Uterus (tissue), 4 donors: Measurements from ENCODE around the gene NHSL1. TPM values are rescaled to one million over a fixed set of nuclear protein-coding genes. Genes with fewer than 3 reads are reported as not detected.

Source experiments
- DNase-seq, 2 donors: peaks; one replicate each; pipeline ENCODE4 v3.0.0-alpha.2; 2019 to 2020
- H3K27ac ChIP-seq, 2 donors: fragments of 200-600 bp; sonication (generic); 1 replicate in 1 of 2; 2 replicates in 1 of 2; pipeline ENCODE4 v1.5.1; 2016 to 2018
- H3K27me3 ChIP-seq, 2 donors: fragments of 200-600 bp; sonication (generic); one replicate each; pipeline ENCODE4 v1.5.1; 2018 to 2019; ENCODE audit warnings: control low read depth in 1 of 2
- H3K36me3 ChIP-seq, 2 donors: fragments of 200-600 bp; sonication (generic); one replicate each; pipeline ENCODE4 v1.5.1; 2019; ENCODE audit warnings: control low read depth in 1 of 2
- H3K4me1 ChIP-seq, 2 donors: fragments of 200-600 bp; sonication (generic); one replicate each; pipeline ENCODE4 v1.5.1; 2018 to 2019; ENCODE audit warnings: control low read depth in 1 of 2
- H3K4me3 ChIP-seq, 2 donors: fragments of 200-600 bp; sonication (generic); 1 replicate in 1 of 2; 2 replicates in 1 of 2; pipeline ENCODE4 v1.5.1; 2018 to 2019; ENCODE audit warnings: mild to moderate bottlenecking in 1 of 2
- H3K9me3 ChIP-seq, 2 donors: fragments of 200-600 bp; sonication (generic); one replicate each; pipeline ENCODE4 v1.5.1; 2019; ENCODE audit warnings: control low read depth in 1 of 2
- CTCF ChIP-seq, 4 experiments: fragments of 200-600 bp in 2 of 4; fragments of 450-650 bp in 2 of 4; sonication (generic) in 2 of 4; IDR thresholded peaks; one replicate each; pipeline ENCODE4 v1.5.1; 2016 to 2019; ENCODE audit warnings: antibody characterized with exemption in 4 of 4, mild to moderate bottlenecking in 2 of 4, moderate library complexity in 1 of 4
- POLR2A ChIP-seq, 2 donors: fragments of 450-650 bp; IDR thresholded peaks; one replicate each; pipeline ENCODE4 v1.6.1; 2016; ENCODE audit warnings: antibody characterized with exemption in 2 of 2, mild to moderate bottlenecking in 1 of 2, moderate library complexity in 1 of 2
- intact Hi-C: fragments of 100-400 bp; cut with DNase I; formaldehyde crosslinking; loops from one replicate; pipeline ENCODE4 v1.15.1; 2023; ENCODE audit warnings: low total_unique reads
- total RNA-seq, 4 donors: library from RNA; depleted of rRNA in 3 of 4; stranded (reverse); fragments of >200 nt in 3 of 4; gene quantifications; one replicate each; pipeline versions ENCODE4 v1.1.0 to v1.2.4, GENCODE V29; 2014 to 2023
- donor health status: DM: yes; HTN: yes; CAD: no.

NHSL1 gene
- total RNA-seq, 4 donors from 2014 or later: 2.8 to 30.9 (median 7.9) TPM

GRCh38 chr6:138456401-138456790 lies 42.9 kb downstream of the NHSL1 start:
- Histone ChIP-seq H3K27me3 (no peaks in the 10 kb centered on the region), H3K9me3 (no peaks in the 10 kb centered on the region), H3K4me1 (no peaks in the 10 kb centered on the region), H3K4me3 (no peak overlapping the region), H3K27ac (no peak overlapping the region), H3K36me3 (no peaks in the 10 kb centered on the region)
- intact Hi-C loops: no loop called here
- no peak for TF ChIP-seq POLR2A (IDR thresholded peaks at IDR 0.05)
- no peak for TF ChIP-seq CTCF (IDR thresholded peaks at IDR 0.05)
- no peak for DNase-seq

DNA sequence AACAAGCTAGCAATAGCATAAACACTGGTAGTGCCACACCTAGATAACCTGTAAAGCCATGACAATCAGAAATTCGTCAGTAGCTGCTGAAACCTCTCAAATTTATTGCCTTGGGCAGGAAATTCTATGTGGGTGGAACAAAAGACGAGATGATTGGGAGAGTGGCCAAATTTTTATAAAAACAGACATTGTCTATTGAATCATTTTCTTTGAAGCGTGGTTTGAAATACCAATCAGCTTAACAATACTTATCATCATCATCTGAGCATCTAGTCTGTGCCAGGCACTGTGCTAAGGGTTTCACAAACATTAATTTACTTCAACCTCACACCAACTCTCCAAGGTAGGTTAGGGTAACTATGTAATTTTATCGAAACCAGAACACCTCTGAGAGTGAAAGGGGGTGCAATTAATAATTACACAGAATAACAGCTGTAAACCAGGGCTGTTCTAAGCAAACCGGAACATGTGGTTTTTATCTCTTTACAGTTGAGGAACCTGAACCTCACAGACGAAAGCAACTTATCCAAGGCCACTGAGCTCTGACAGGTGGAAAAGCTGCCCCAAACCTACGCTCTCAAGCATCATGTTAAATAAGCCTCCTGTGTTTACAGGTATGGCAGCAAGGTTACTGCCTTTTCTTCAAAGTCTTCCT lies 43.4 kb downstream of the NHSL1 start:
- TF ChIP-seq POLR2A (IDR thresholded peaks at IDR 0.05) (no peak), CTCF (IDR thresholded peaks at IDR 0.05) (no peak)
- H3K27ac ChIP-seq: no peak overlapping the region
- H3K4me1 ChIP-seq: no peaks in the 10 kb centered on the region
- H3K9me3 ChIP-seq: no peaks in the 10 kb centered on the region
- H3K36me3 ChIP-seq: no peaks in the 10 kb centered on the region
- intact Hi-C loops: no loop called here
- DNase-seq: no peak
- no peaks in the 10 kb centered on the region for H3K27me3 ChIP-seq
- no peak overlapping the region for H3K4me3 ChIP-seq

DNA sequence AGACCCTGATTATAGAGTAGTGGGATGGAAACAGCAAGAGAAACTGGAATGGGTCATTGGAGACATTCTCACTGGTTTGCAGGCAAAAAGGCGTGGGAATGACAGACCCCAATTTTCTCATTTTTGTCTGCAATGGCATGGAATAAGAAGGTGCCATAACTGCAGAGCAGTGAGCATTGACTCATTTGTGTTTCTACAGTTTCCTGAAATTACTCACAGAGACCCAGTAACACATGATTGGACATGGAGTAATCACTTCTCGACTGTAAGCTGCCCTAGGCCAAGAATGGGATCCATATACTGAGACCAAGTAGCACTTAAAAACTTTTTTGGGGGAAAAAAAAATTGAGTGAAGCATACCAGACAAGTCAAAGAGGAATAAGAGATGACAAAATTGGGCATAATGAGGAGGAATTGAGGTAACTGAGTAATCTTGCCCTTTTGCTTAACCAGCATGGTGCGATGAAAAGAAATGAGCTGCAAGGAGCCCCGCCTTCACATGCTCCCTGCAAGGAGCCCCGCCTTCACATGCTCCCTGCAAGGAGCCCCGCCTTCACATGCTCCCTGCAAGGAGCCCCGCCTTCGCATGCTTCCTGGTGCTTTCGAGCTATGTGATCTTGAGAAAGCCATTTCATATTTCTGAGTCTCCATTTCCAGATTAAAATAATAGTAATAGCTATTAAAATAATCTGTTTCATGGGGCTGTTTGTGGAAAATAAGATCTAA lies 44.1 kb downstream of the NHSL1 start:
- Histone ChIP-seq H3K9me3 (no peaks in the 10 kb centered on the region), H3K27me3 (no peaks in the 10 kb centered on the region), H3K4me1 (no peaks in the 10 kb centered on the region), H3K36me3 (no peaks in the 10 kb centered on the region), H3K27ac (no peak overlapping the region), H3K4me3 (no peak overlapping the region)
- no peak for TF ChIP-seq CTCF (IDR thresholded peaks at IDR 0.05)
- TF ChIP-seq POLR2A (IDR thresholded peaks at IDR 0.05): no peak
- intact Hi-C loops: no loop called here
- no peak for DNase-seq

GRCh38 chr6:138451043-138451442 lies 48.3 kb downstream of the NHSL1 start:
- H3K4me3 ChIP-seq: no peak overlapping the region
- no peak for DNase-seq
- no peaks in the 10 kb centered on the region for H3K4me1 ChIP-seq
- TF ChIP-seq POLR2A (IDR thresholded peaks at IDR 0.05): no peak
- no peak for TF ChIP-seq CTCF (IDR thresholded peaks at IDR 0.05)
- intact Hi-C loops: no loop called here
- H3K27me3 ChIP-seq: no peaks in the 10 kb centered on the region
- H3K9me3 ChIP-seq: no peaks in the 10 kb centered on the region
- no peak overlapping the region for H3K27ac ChIP-seq
- H3K36me3 ChIP-seq: no peaks in the 10 kb centered on the region

DNA sequence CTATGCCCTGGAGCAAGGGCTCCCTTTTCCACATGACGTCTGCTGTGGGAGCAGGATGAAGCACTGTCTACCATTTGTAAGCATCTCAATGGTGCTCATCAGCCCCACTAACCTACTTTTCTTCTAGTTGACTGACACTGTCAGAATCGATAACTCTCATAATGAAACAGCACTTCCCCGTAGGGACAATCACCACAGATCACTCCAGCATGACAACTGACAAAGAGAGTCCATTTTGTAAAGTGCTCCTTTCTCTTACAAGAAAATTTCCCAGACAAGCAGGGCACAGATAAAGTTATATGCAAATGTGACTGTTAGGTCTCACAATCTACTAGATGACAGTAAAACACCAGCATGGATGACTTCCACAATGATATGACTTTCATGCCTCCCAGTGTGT lies 48.8 kb downstream of the NHSL1 start:
- no peaks in the 10 kb centered on the region for H3K9me3 ChIP-seq
- no peak overlapping the region for H3K27ac ChIP-seq
- intact Hi-C loops: no loop called here
- no peaks in the 10 kb centered on the region for H3K36me3 ChIP-seq
- H3K4me1 ChIP-seq: no peaks in the 10 kb centered on the region
- DNase-seq: no peak
- H3K4me3 ChIP-seq: no peak overlapping the region
- no peaks in the 10 kb centered on the region for H3K27me3 ChIP-seq
- TF ChIP-seq CTCF (IDR thresholded peaks at IDR 0.05) (no peak), POLR2A (IDR thresholded peaks at IDR 0.05) (no peak)
